Measurements from ENCODE around the gene OTOS. TPM values are rescaled to one million over a fixed set of nuclear protein-coding genes. Genes with fewer than 3 reads are reported as not detected.

The OTOS gene
- total and polyA plus RNA-seq, 2 of the 13 experiments (the other 11 are each of a cell fraction or from before 2014, with no cell fraction given): not detected

Other genes with a start within 250 kb of the OTOS start
- gene NDUFA10, start 115.3 kb downstream of the OTOS start, total RNA-seq (2016; rRNA removed; fragmentation: Illumina TruSeq; extraction: Trizol): 225 and 270 TPM in 2 replicates
- 152 and 157 TPM in 2 replicates for gene NDUFA10, start 115.3 kb downstream of the OTOS start, polyA plus RNA-seq (2011; rRNA removed)
- not detected in 2 replicates for gene OR6B2, start 110.2 kb downstream of the OTOS start, total RNA-seq (2016; rRNA removed; fragmentation: Illumina TruSeq; extraction: Trizol)
- not detected in 2 replicates for gene OR6B2, start 110.2 kb downstream of the OTOS start, polyA plus RNA-seq (2011; rRNA removed)
- gene OR6B3, start 87.1 kb downstream of the OTOS start, total RNA-seq (2016; rRNA removed; fragmentation: Illumina TruSeq; extraction: Trizol): not detected in 2 replicates
- gene OR6B3, start 87.1 kb downstream of the OTOS start, polyA plus RNA-seq (2011; rRNA removed): not detected in 2 replicates
- gene COPS9, start 4.4 kb downstream of the OTOS start, total RNA-seq (2016; rRNA removed; fragmentation: Illumina TruSeq; extraction: Trizol): 180 and 208 TPM in 2 replicates
- 201 and 247 TPM in 2 replicates for gene COPS9, start 4.4 kb downstream of the OTOS start, polyA plus RNA-seq (2011; rRNA removed)